ENCODE data around the gene TTC13. TPM values are rescaled to one million over a fixed set of nuclear protein-coding genes. Genes with fewer than 3 reads are reported as not detected.

The TTC13 gene
- polyA plus RNA-seq, 3 donors: 9.2 to 24.4 (median 10.8) TPM

- H3K27ac ChIP-seq (ENCODE audit: low read depth in 1 of 2, low read length in 2 of 2): no peak overlapping the region
- no peak for TF ChIP-seq CTCF (IDR thresholded peaks at IDR 0.05)
- H2AFZ ChIP-seq (ENCODE audit: insufficient read depth, low read depth, low read length, poor library complexity, severe bottlenecking): no peak overlapping the region
- no peak for DNase-seq
- 100% methylated on average over 2 of the region's 6 CpGs for WGBS (ENCODE audit: insufficient coverage)
- Mint-ChIP-seq H3K27ac (no peak overlapping the region), H3K27me3 (ENCODE audit: low read depth in 3 of 3) (peaks cover 3 to 12% (median 6%) of the 10 kb centered on the region in 3 donors), H3K9me3 (peaks cover 0 to 2% (median 1%) of the 10 kb centered on the region in 7 donors), H3K36me3 (no peaks in the 10 kb centered on the region), H3K4me3 (no peak overlapping the region), H3K4me1 (no peaks in the 10 kb centered on the region)
- no peaks in the 10 kb centered on the region for H4K20me1 ChIP-seq (ENCODE audit: insufficient read depth, low read length)
- no peak overlapping the region for H3K9ac ChIP-seq (ENCODE audit: insufficient read depth, low read length, poor library complexity, severe bottlenecking)
- no peak overlapping the region for H3K4me3 ChIP-seq (replicated peaks in 1 of 3; ENCODE audit: low read depth in 2 of 3, low read length in 3 of 3)
- H3K36me3 ChIP-seq (replicated peaks in 1 of 2; ENCODE audit: control insufficient read depth in 1 of 2, insufficient read depth in 2 of 2, low read length in 2 of 2): no peaks in the 10 kb centered on the region
- intact Hi-C loops (cut with micrococcal nuclease): no loop called here
- H3K79me2 ChIP-seq (ENCODE audit: insufficient read depth, low read length): no peaks in the 10 kb centered on the region
- H3K4me1 ChIP-seq (ENCODE audit: control insufficient read depth in 1 of 2, insufficient read depth in 2 of 2, low read length in 2 of 2): no peaks in the 10 kb centered on the region
- no peaks in the 10 kb centered on the region for H3K27me3 ChIP-seq (ENCODE audit: control insufficient read depth in 2 of 2, insufficient read depth in 2 of 2, low read length in 2 of 2)
- no peak overlapping the region for H3K4me2 ChIP-seq (replicated peaks; ENCODE audit: extremely low read depth, low read length, poor library complexity, severe bottlenecking)
- H3K9me3 ChIP-seq (replicated peaks in 1 of 2; ENCODE audit: control insufficient read depth in 1 of 2, insufficient read depth in 1 of 2, low read length in 2 of 2): no peaks in the 10 kb centered on the region
Measured at GRCh38 chr1:230894032-230894431, 84.6 kb downstream of the TTC13 start.

- H3K27ac ChIP-seq (ENCODE audit: low read depth in 1 of 2, low read length in 2 of 2): no peak overlapping the region
- no peak overlapping the region for H3K9ac ChIP-seq (ENCODE audit: insufficient read depth, low read length, poor library complexity, severe bottlenecking)
- H3K4me1 ChIP-seq (ENCODE audit: control insufficient read depth in 1 of 2, insufficient read depth in 2 of 2, low read length in 2 of 2): no peaks in the 10 kb centered on the region
- H3K36me3 Mint-ChIP-seq: no peaks in the 10 kb centered on the region
- no peaks in the 10 kb centered on the region for H3K4me1 Mint-ChIP-seq
- H4K20me1 ChIP-seq (ENCODE audit: insufficient read depth, low read length): no peaks in the 10 kb centered on the region
- H3K4me2 ChIP-seq (replicated peaks; ENCODE audit: extremely low read depth, low read length, poor library complexity, severe bottlenecking): no peak overlapping the region
- H3K9me3 ChIP-seq (replicated peaks in 1 of 2; ENCODE audit: control insufficient read depth in 1 of 2, insufficient read depth in 1 of 2, low read length in 2 of 2): no peaks in the 10 kb centered on the region
- H3K27me3 ChIP-seq (ENCODE audit: control insufficient read depth in 2 of 2, insufficient read depth in 2 of 2, low read length in 2 of 2): no peaks in the 10 kb centered on the region
- no peak for DNase-seq
- H3K36me3 ChIP-seq (replicated peaks in 1 of 2; ENCODE audit: control insufficient read depth in 1 of 2, insufficient read depth in 2 of 2, low read length in 2 of 2): no peaks in the 10 kb centered on the region
- no peak overlapping the region for H3K4me3 Mint-ChIP-seq
- peaks cover 0 to 3% (median 0%) of the 10 kb centered on the region in 7 donors for H3K9me3 Mint-ChIP-seq
- TF ChIP-seq CTCF (IDR thresholded peaks at IDR 0.05): no peak
- 90% methylated on average over 3 of the region's 6 CpGs for WGBS (ENCODE audit: insufficient coverage)
- H3K4me3 ChIP-seq (replicated peaks in 1 of 3; ENCODE audit: low read depth in 2 of 3, low read length in 3 of 3): no peak overlapping the region
- peak overlapping the region in 1 of 7 donors; percentile 7 for H3K27ac Mint-ChIP-seq
- peaks cover 6 to 16% (median 12%) of the 10 kb centered on the region in 3 donors for H3K27me3 Mint-ChIP-seq (ENCODE audit: low read depth in 3 of 3)
- H3K79me2 ChIP-seq (ENCODE audit: insufficient read depth, low read length): no peaks in the 10 kb centered on the region
- no peak overlapping the region for H2AFZ ChIP-seq (ENCODE audit: insufficient read depth, low read depth, low read length, poor library complexity, severe bottlenecking)
- intact Hi-C loops (cut with micrococcal nuclease): no loop called here
Measured at GRCh38 chr1:230892018-230892491, 86.6 kb downstream of the TTC13 start.

Data from CD14-positive monocyte (primary cell).